Measurements from ENCODE around the gene ZBTB11.
"Not testable (repeated sequence)": the region's sequence is repeated elsewhere in the genome, so short reads cannot be mapped to it uniquely, and the experiment has no call there.

ZBTB11 gene

GRCh38 chr3:101617478-101617877 lies 59.5 kb downstream of the ZBTB11 start:
- no peak for DNase-seq

- no peak for DNase-seq
These were observed 61.4 kb downstream of the ZBTB11 start for GRCh38 chr3:101615525-101615924.

- not testable (repeated sequence) for DNase-seq
These were observed 63.9 kb downstream of the ZBTB11 start for GRCh38 chr3:101613014-101613413.

GRCh38 chr3:101611023-101611422 lies 65.9 kb downstream of the ZBTB11 start:
- no peak for DNase-seq

GRCh38 chr3:101605398-101605797 lies 71.5 kb downstream of the ZBTB11 start:
- DNase-seq: not testable (repeated sequence)

- no peak for DNase-seq
These were observed 73.7 kb downstream of the ZBTB11 start for GRCh38 chr3:101603184-101603583.

GRCh38 chr3:101602731-101603130 lies 74.2 kb downstream of the ZBTB11 start:
- DNase-seq: no peak

All from CD4-positive, alpha-beta T cell treated with Interleukin-17A for 4 hours (primary cell).